ENCODE measurements around the gene MILR1.
"Not testable (repeated sequence)": the region's sequence is repeated elsewhere in the genome, so short reads cannot be mapped to it uniquely, and the experiment has no call there.

The MILR1 gene

GRCh38 chr17:64459284-64459747, 10.4 kb downstream of the MILR1 start:
- peaks cover 18% of the 10 kb centered on the region for H3F3A ChIP-seq (ENCODE audit: insufficient read depth)
- H3K4me2 ChIP-seq (ENCODE audit: low read depth, low read length, poor library complexity, severe bottlenecking), result no peak overlapping the region
- H3K79me2 ChIP-seq (ENCODE audit: insufficient read depth, low read length), result no peaks in the 10 kb centered on the region
- H3K9me2 ChIP-seq (replicated peaks; ENCODE audit: insufficient read depth, low read length), result no peaks in the 10 kb centered on the region
- TF ChIP-seq CTCF (IDR thresholded peaks at IDR 0.05; ENCODE audit: insufficient read depth, low read length, poor library complexity, severe bottlenecking), result no peak
- no peak for TF ChIP-seq EZH2phosphoT487 (conservative IDR thresholded peaks at IDR 0.05; ENCODE audit: low read length)
- H3K27ac ChIP-seq (ENCODE audit: low read depth, low read length), result no peak overlapping the region
- no peak overlapping the region for H2AFZ ChIP-seq (ENCODE audit: low read depth, low read length, severe bottlenecking)
- no peaks in the 10 kb centered on the region for H3K27me3 ChIP-seq (ENCODE audit: low read length)
- no peaks in the 10 kb centered on the region for H4K20me1 ChIP-seq (ENCODE audit: low read depth, low read length)
- no peaks in the 10 kb centered on the region for H3K9me3 ChIP-seq (ENCODE audit: insufficient read depth, low read length)
- H3K9ac ChIP-seq (ENCODE audit: low read length), result no peak overlapping the region
- no peak overlapping the region for H3K4me3 ChIP-seq (ENCODE audit: insufficient read depth, low read length, poor library complexity, severe bottlenecking)
- H3K36me3 ChIP-seq (ENCODE audit: low read length), result no peaks in the 10 kb centered on the region

DNA sequence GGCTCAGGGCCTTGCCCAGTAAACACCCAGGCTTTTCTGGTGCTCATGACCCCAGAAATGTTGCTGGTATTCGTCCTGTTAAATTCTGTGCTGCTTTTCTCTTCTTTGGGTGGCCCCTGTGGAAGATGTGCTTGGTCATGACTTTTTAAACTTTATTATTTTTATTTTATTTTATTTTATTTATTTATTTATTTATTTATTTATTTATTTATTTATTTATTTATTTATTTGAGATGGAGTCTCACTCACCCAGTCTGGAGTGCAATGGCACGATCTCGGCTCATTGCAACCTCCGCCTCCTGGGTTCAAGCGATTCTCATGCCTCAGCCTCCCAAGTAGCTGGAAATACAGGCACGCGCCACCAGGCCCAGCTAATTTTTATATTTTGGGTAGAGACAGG, 10.9 kb downstream of the MILR1 start:
- not testable (repeated sequence) for H2AFZ ChIP-seq (ENCODE audit: low read depth, low read length, severe bottlenecking); H3K9ac ChIP-seq (ENCODE audit: low read length); H3K36me3 ChIP-seq (ENCODE audit: low read length); H3K79me2 ChIP-seq (ENCODE audit: insufficient read depth, low read length); H3K4me2 ChIP-seq (ENCODE audit: low read depth, low read length, poor library complexity, severe bottlenecking); H4K20me1 ChIP-seq (ENCODE audit: low read depth, low read length); H3K9me3 ChIP-seq (ENCODE audit: insufficient read depth, low read length); H3K27ac ChIP-seq (ENCODE audit: low read depth, low read length); H3K4me3 ChIP-seq (ENCODE audit: insufficient read depth, low read length, poor library complexity, severe bottlenecking); H3K27me3 ChIP-seq (ENCODE audit: low read length); H3K9me2 ChIP-seq (replicated peaks; ENCODE audit: insufficient read depth, low read length)
- H3F3A ChIP-seq (ENCODE audit: insufficient read depth), result peaks cover 15% of the 10 kb centered on the region

- H3F3A ChIP-seq (ENCODE audit: insufficient read depth), result peaks cover 6% of the 10 kb centered on the region
- H2AFZ ChIP-seq (ENCODE audit: low read depth, low read length, severe bottlenecking), result no peak overlapping the region
- no peak overlapping the region for H3K27ac ChIP-seq (ENCODE audit: low read depth, low read length)
- H3K36me3 ChIP-seq (ENCODE audit: low read length), result no peaks in the 10 kb centered on the region
- H3K79me2 ChIP-seq (ENCODE audit: insufficient read depth, low read length), result no peaks in the 10 kb centered on the region
- H4K20me1 ChIP-seq (ENCODE audit: low read depth, low read length), result no peaks in the 10 kb centered on the region
- H3K4me3 ChIP-seq (ENCODE audit: insufficient read depth, low read length, poor library complexity, severe bottlenecking), result no peak overlapping the region
- H3K9ac ChIP-seq (ENCODE audit: low read length), result no peak overlapping the region
- H3K4me2 ChIP-seq (ENCODE audit: low read depth, low read length, poor library complexity, severe bottlenecking), result no peak overlapping the region
- no peaks in the 10 kb centered on the region for H3K9me3 ChIP-seq (ENCODE audit: insufficient read depth, low read length)
- no peaks in the 10 kb centered on the region for H3K9me2 ChIP-seq (replicated peaks; ENCODE audit: insufficient read depth, low read length)
- TF ChIP-seq CTCF (IDR thresholded peaks at IDR 0.05; ENCODE audit: insufficient read depth, low read length, poor library complexity, severe bottlenecking), result no peak
- no peak for TF ChIP-seq EZH2phosphoT487 (conservative IDR thresholded peaks at IDR 0.05; ENCODE audit: low read length)
- H3K27me3 ChIP-seq (ENCODE audit: low read length), result no peaks in the 10 kb centered on the region
Measured at GRCh38 chr17:64460955-64461354, 12.0 kb downstream of the MILR1 start.

GRCh38 chr17:64461788-64462187, 12.9 kb downstream of the MILR1 start:
- H3K36me3 ChIP-seq (ENCODE audit: low read length), result no peaks in the 10 kb centered on the region
- no peak overlapping the region for H3K9ac ChIP-seq (ENCODE audit: low read length)
- no peaks in the 10 kb centered on the region for H3F3A ChIP-seq (ENCODE audit: insufficient read depth)
- no peak overlapping the region for H2AFZ ChIP-seq (ENCODE audit: low read depth, low read length, severe bottlenecking)
- H3K79me2 ChIP-seq (ENCODE audit: insufficient read depth, low read length), result no peaks in the 10 kb centered on the region
- H3K27ac ChIP-seq (ENCODE audit: low read depth, low read length), result no peak overlapping the region
- TF ChIP-seq EZH2phosphoT487 (conservative IDR thresholded peaks at IDR 0.05; ENCODE audit: low read length) (no peak), CTCF (IDR thresholded peaks at IDR 0.05; ENCODE audit: insufficient read depth, low read length, poor library complexity, severe bottlenecking) (no peak)
- no peaks in the 10 kb centered on the region for H4K20me1 ChIP-seq (ENCODE audit: low read depth, low read length)
- H3K4me3 ChIP-seq (ENCODE audit: insufficient read depth, low read length, poor library complexity, severe bottlenecking), result no peak overlapping the region
- H3K4me2 ChIP-seq (ENCODE audit: low read depth, low read length, poor library complexity, severe bottlenecking), result no peak overlapping the region
- no peaks in the 10 kb centered on the region for H3K27me3 ChIP-seq (ENCODE audit: low read length)
- no peaks in the 10 kb centered on the region for H3K9me3 ChIP-seq (ENCODE audit: insufficient read depth, low read length)
- H3K9me2 ChIP-seq (replicated peaks; ENCODE audit: insufficient read depth, low read length), result no peaks in the 10 kb centered on the region

Measured in SU-DHL-6 (cell line).